ENCODE measurements around the gene ANAPC13. TPM values are rescaled to one million over a fixed set of nuclear protein-coding genes. Genes with fewer than 3 reads are reported as not detected.

The ANAPC13 gene, protein sequence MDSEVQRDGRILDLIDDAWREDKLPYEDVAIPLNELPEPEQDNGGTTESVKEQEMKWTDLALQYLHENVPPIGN
- 34.8 to 63.4 TPM (median 45.6 TPM) in 3 replicates for polyA plus RNA-seq
- 55.2 TPM for polyA plus RNA-seq (2011; ENCODE audit: low read depth)
- polyA plus RNA-seq (2011; cell fraction: cytosol; rRNA removed) = 55.7 and 114 TPM in 2 replicates
- 18.0 and 28.3 TPM in 2 replicates for polyA plus RNA-seq (2011; cell fraction: nucleus; rRNA removed)
- polyA plus RNA-seq (2012; ENCODE audit: low replicate concordance) = 37.3 and 53.0 TPM in 2 replicates
- polyA minus RNA-seq = 3.5 to 30.4 TPM (median 13.0 TPM) in 3 replicates
- polyA minus RNA-seq (2011; cell fraction: cytosol; rRNA and poly(A)+ RNA removed) = 12.9 TPM
- polyA minus RNA-seq (2011; cell fraction: nucleus; rRNA and poly(A)+ RNA removed) = 3.3 and 5.8 TPM in 2 replicates

GRCh38 chr3:134485718-134486576, at the start of gene ANAPC13, which contains the start of gene CEP63:
Gene ANAPC13 (minus strand): TSS chr3:134485985. CDS start chr3:134482904, 3,081 bp downstream.
Gene CEP63 (plus strand): TSS chr3:134486057. CDS start chr3:134495321, 9,264 bp downstream.
- Histone ChIP-seq H3K4me1 (ENCODE audit: control insufficient read depth, extremely low read depth, insufficient read depth, low read length) (peaks cover 36% of the 10 kb centered on the region), H3K79me2 (ENCODE audit: control insufficient read depth, insufficient read depth, low read length) (peaks cover 30% of the 10 kb centered on the region), H3K9me1 (ENCODE audit: control insufficient read depth, extremely low read depth, insufficient read depth, low read length) (no peaks in the 10 kb centered on the region), H3K27me3 (ENCODE audit: control insufficient read depth, extremely low read depth, insufficient read depth, low read length) (no peaks in the 10 kb centered on the region), H3K4me2 (ENCODE audit: control insufficient read depth, extremely low read depth, insufficient read depth, low read depth, low read length) (peak within 1 kb of the TSS; percentile 90), H2AFZ (ENCODE audit: control insufficient read depth, low read length) (peak within 1 kb of the TSS; percentile 91), H3K36me3 (ENCODE audit: control insufficient read depth in 2 of 2, extremely low read depth in 1 of 2, insufficient read depth in 2 of 2, low read length in 2 of 2) (peaks cover under 1 to 9% of the 10 kb centered on the region in 2 experiments), H3K9me3 (ENCODE audit: control insufficient read depth, low read depth, low read length) (no peaks in the 10 kb centered on the region), H3K27ac (ENCODE audit: control insufficient read depth, insufficient read depth, low read length) (peak within 1 kb of the TSS; percentile 92), H4K20me1 (ENCODE audit: control insufficient read depth, extremely low read depth, insufficient read depth, low read length) (no peaks in the 10 kb centered on the region), H3K4me3 (ENCODE audit: control insufficient read depth in 2 of 3, extremely low read depth in 1 of 3, insufficient read depth in 2 of 3, low read depth in 1 of 3, low read length in 3 of 3) (peak within 1 kb of the TSS; percentile 62 to 84 (median 77)), H3K9ac (ENCODE audit: control insufficient read depth, extremely low read depth, insufficient read depth, low read length) (peak within 1 kb of the TSS; percentile 94)
- DNase-seq (ENCODE audit: low read depth, low spot score) (peak; percentile 91), FAIRE-seq (peak; percentile 32)
- dilution Hi-C loops (cut with MboI; ENCODE audit: extremely low pct_ligation_motif_present, low sequenced_read_pairs) = no loop called here
- TF ChIP-seq CTCF (optimal IDR thresholded peaks at IDR 0.05 in 1 of 3, IDR thresholded peaks at IDR 0.05 in 1 of 3, conservative IDR thresholded peaks at IDR 0.05 in 1 of 3; ENCODE audit: extremely low read depth in 1 of 3, insufficient read depth in 2 of 3, low read length in 3 of 3) = peak in 1 of 3 experiments; percentile 7
- TF ChIP-seq EZH2 (IDR thresholded peaks at IDR 0.05; ENCODE audit: low read length) = no peak

DNA sequence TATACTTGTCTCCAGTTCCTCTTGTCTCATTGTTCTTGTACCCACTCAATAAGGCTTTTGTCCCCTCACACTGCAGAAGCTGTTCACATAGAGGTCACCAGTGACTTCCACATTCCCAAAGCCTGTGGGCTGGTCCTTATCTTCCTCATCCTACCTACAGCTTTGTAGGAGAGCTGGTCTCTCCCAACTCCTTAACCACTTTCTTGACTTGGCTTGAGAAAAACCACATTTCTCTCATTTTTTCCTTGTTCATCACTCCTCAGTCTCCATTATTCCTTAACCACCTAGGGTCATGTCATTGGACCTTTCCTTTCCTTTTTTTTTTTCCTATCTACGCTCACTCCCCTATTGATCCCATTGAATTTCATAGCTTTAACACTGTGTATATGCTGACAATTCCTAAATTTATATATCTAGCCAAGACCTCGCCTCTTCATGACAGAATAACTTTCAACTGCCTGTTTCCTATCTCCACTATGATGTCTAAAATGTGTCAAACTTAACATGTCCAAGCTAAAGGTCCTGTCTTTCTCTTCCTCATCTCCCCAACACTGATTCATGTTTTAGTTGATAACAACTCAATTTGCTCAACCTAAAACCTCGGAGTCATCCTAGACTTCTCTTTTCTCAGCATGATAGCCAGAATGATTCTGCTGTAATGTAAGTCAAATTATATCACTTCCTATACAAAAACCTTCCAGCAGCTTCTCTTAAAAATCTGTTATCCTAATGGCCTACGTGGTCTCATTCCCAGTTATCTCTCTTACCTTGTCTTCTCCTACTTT, 49.6 kb upstream of the ANAPC13 start:
- H4K20me1 ChIP-seq (ENCODE audit: control insufficient read depth, extremely low read depth, insufficient read depth, low read length) = no peaks in the 10 kb centered on the region
- FAIRE-seq (no peak), DNase-seq (ENCODE audit: low read depth, low spot score) (no peak)
- no peaks in the 10 kb centered on the region for H3K9me1 ChIP-seq (ENCODE audit: control insufficient read depth, extremely low read depth, insufficient read depth, low read length)
- no peak overlapping the region for H2AFZ ChIP-seq (ENCODE audit: control insufficient read depth, low read length)
- H3K9ac ChIP-seq (ENCODE audit: control insufficient read depth, extremely low read depth, insufficient read depth, low read length) = no peak overlapping the region
- H3K4me1 ChIP-seq (ENCODE audit: control insufficient read depth, extremely low read depth, insufficient read depth, low read length) = no peaks in the 10 kb centered on the region
- no peaks in the 10 kb centered on the region for H3K79me2 ChIP-seq (ENCODE audit: control insufficient read depth, insufficient read depth, low read length)
- H3K36me3 ChIP-seq (ENCODE audit: control insufficient read depth in 2 of 2, extremely low read depth in 1 of 2, insufficient read depth in 2 of 2, low read length in 2 of 2) = peaks cover 0 to 3% of the 10 kb centered on the region in 2 experiments
- no peaks in the 10 kb centered on the region for H3K9me3 ChIP-seq (ENCODE audit: control insufficient read depth, low read depth, low read length)
- TF ChIP-seq CTCF (optimal IDR thresholded peaks at IDR 0.05 in 1 of 3, IDR thresholded peaks at IDR 0.05 in 1 of 3, conservative IDR thresholded peaks at IDR 0.05 in 1 of 3; ENCODE audit: extremely low read depth in 1 of 3, insufficient read depth in 2 of 3, low read length in 3 of 3) (no peak), EZH2 (IDR thresholded peaks at IDR 0.05; ENCODE audit: low read length) (no peak)
- H3K27me3 ChIP-seq (ENCODE audit: control insufficient read depth, extremely low read depth, insufficient read depth, low read length) = no peaks in the 10 kb centered on the region
- H3K4me2 ChIP-seq (ENCODE audit: control insufficient read depth, extremely low read depth, insufficient read depth, low read depth, low read length) = no peak overlapping the region
- dilution Hi-C loops (cut with MboI; ENCODE audit: extremely low pct_ligation_motif_present, low sequenced_read_pairs) = no loop called here
- no peak overlapping the region for H3K4me3 ChIP-seq (ENCODE audit: control insufficient read depth in 2 of 3, extremely low read depth in 1 of 3, insufficient read depth in 2 of 3, low read depth in 1 of 3, low read length in 3 of 3)
- H3K27ac ChIP-seq (ENCODE audit: control insufficient read depth, insufficient read depth, low read length) = no peak overlapping the region
